ENCODE results near the gene IGLL5.

Gene IGLL5

GRCh38 chr22:22929381-22930221 is 42.0 kb downstream of the IGLL5 start:
- DNase-seq, result no peak

GRCh38 chr22:22930222-22930497 is 42.5 kb downstream of the IGLL5 start:
- no peak for DNase-seq

- DNase-seq, result no peak
Measured at GRCh38 chr22:22930571-22931556, 43.2 kb downstream of the IGLL5 start.

- no peak for DNase-seq
Measured at GRCh38 chr22:22931557-22932270, 44.1 kb downstream of the IGLL5 start.

- DNase-seq, result no peak
Measured at GRCh38 chr22:22932512-22932941, 44.9 kb downstream of the IGLL5 start.

GRCh38 chr22:22933100-22933806 is 45.6 kb downstream of the IGLL5 start:
- no peak for DNase-seq

- DNase-seq, result no peak
Measured at GRCh38 chr22:22933807-22934542, 46.4 kb downstream of the IGLL5 start.

GRCh38 chr22:22934543-22935055 is 47.0 kb downstream of the IGLL5 start:
- DNase-seq, result no peak

GRCh38 chr22:22935056-22935545 is 47.5 kb downstream of the IGLL5 start:
- DNase-seq, result no peak

- DNase-seq, result no peak
Measured at GRCh38 chr22:22935546-22936157, 48.0 kb downstream of the IGLL5 start.

- peak; percentile 42 for DNase-seq
Measured at GRCh38 chr22:22936180-22936914, 48.7 kb downstream of the IGLL5 start.

GRCh38 chr22:22936915-22937656 is 49.5 kb downstream of the IGLL5 start:
- DNase-seq, result no peak

GRCh38 chr22:22937894-22938480 is 50.4 kb downstream of the IGLL5 start:
- DNase-seq, result no peak

GRCh38 chr22:22938672-22939587 is 51.3 kb downstream of the IGLL5 start:
- DNase-seq, result no peak

GRCh38 chr22:22939588-22940368 is 52.2 kb downstream of the IGLL5 start:
- DNase-seq, result no peak

GRCh38 chr22:22940961-22941605 is 53.5 kb downstream of the IGLL5 start:
- DNase-seq, result no peak
